DOHH2 (cell line): ENCODE results near the gene RAI1.

Experiments used
- EZH2phosphoT487 ChIP-seq: fragments of 200-600 bp; sonication (generic); IDR thresholded peaks from 2 replicates; pipeline ENCODE4 v1.6.1; 2017; ENCODE audit warnings: borderline replicate concordance, mild to moderate bottlenecking, antibody characterized with exemption, low read length, moderate library complexity, mixed read lengths
- TF ChIP-seq, protein P1 (sequence below): fragments of 200-600 bp; sonication (generic); IDR thresholded peaks from one replicate; pipeline ENCODE4 v1.5.1; 2014; ENCODE audit warnings: antibody characterized with exemption, mild to moderate bottlenecking, low read depth, low read length; ENCODE audit not compliant: poor library complexity, severe bottlenecking

DNA sequence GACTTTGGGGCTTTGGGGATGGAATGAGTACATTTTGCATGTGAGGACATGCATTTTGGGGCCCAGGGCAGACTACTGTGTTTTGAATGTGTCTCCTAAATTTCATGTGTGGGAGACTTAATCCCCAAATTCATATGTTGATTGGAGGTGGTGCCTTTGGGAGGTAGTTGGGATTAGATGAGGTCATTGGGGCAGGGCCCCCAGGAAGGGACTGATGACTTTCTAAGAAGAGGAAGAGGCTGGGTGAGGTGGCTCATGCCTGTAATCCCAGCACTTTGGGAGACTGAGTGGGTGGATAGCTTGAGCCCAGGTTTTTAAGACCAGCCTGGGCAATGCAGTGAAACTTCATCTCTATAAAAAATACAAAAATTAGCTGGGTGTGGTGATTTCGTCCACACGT is 42.8 kb upstream of the RAI1 start:
- TF ChIP-seq, protein P1, sequence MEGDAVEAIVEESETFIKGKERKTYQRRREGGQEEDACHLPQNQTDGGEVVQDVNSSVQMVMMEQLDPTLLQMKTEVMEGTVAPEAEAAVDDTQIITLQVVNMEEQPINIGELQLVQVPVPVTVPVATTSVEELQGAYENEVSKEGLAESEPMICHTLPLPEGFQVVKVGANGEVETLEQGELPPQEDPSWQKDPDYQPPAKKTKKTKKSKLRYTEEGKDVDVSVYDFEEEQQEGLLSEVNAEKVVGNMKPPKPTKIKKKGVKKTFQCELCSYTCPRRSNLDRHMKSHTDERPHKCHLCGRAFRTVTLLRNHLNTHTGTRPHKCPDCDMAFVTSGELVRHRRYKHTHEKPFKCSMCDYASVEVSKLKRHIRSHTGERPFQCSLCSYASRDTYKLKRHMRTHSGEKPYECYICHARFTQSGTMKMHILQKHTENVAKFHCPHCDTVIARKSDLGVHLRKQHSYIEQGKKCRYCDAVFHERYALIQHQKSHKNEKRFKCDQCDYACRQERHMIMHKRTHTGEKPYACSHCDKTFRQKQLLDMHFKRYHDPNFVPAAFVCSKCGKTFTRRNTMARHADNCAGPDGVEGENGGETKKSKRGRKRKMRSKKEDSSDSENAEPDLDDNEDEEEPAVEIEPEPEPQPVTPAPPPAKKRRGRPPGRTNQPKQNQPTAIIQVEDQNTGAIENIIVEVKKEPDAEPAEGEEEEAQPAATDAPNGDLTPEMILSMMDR: no peak
- TF ChIP-seq EZH2phosphoT487: no peak
